ENCODE data around the gene OR52N2. TPM values are rescaled to one million over a fixed set of nuclear protein-coding genes. Genes with fewer than 3 reads are reported as not detected.

The OR52N2 gene
- total RNA-seq, 1 experiment from 2014 or later, result not detected

DNA sequence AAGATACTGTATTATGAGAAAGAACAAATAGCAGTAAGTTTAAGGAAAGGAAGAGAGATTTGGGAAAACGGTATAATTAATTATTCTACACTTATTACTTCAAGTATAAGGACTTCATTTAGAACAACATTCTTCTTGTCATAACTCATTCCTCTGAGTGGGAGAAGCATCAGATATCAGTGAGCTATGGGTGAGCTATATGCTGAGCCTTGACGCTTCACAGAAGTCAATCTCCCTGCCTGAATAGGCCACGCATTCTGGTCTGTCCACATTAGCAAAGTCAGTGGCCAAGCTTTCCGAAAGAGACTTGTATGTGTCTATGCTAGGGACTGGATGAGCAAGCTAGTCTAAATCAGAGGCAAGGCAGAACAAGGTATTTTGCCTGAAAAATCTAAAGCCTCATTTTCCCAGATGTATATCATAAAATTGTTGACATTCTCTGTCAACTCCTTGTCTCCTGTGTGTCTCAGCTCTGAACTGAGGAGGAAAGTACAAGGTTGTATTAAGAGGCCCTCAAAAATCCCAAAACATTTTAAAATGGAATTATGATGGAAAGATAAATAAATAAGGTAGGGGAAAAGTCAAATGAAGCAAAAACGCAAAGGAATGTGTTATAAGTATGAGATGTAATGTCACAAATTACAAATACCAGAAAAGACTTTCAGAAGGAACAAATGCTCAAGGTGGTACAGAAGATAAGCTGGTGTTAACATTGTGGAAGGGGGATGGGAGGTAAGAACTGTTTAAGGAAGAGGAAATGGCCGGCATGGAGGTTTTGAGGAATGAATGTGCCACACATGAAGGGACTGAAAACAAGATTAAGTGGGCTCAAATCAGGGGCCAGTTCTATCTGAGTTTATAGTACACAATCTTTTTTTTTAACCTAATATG is 1.4 kb downstream of the OR52N2 start:
- Mint-ChIP-seq H3K4me3 (ENCODE audit: low read depth, unreplicated experiment) (no peak overlapping the region), H3K27me3 (ENCODE audit: unreplicated experiment) (peaks cover 35% of the 10 kb centered on the region), H3K4me1 (ENCODE audit: low read depth, unreplicated experiment) (peaks cover 12% of the 10 kb centered on the region), H3K27ac (ENCODE audit: unreplicated experiment) (no peak overlapping the region), H3K36me3 (ENCODE audit: insufficient read depth, unreplicated experiment) (peaks cover 9% of the 10 kb centered on the region), H3K9me3 (ENCODE audit: low read depth, unreplicated experiment) (no peaks in the 10 kb centered on the region)
- no TSS peak for BruUV-seq (replicated peaks)
- no peak for DNase-seq
- TF ChIP-seq, protein P1, sequence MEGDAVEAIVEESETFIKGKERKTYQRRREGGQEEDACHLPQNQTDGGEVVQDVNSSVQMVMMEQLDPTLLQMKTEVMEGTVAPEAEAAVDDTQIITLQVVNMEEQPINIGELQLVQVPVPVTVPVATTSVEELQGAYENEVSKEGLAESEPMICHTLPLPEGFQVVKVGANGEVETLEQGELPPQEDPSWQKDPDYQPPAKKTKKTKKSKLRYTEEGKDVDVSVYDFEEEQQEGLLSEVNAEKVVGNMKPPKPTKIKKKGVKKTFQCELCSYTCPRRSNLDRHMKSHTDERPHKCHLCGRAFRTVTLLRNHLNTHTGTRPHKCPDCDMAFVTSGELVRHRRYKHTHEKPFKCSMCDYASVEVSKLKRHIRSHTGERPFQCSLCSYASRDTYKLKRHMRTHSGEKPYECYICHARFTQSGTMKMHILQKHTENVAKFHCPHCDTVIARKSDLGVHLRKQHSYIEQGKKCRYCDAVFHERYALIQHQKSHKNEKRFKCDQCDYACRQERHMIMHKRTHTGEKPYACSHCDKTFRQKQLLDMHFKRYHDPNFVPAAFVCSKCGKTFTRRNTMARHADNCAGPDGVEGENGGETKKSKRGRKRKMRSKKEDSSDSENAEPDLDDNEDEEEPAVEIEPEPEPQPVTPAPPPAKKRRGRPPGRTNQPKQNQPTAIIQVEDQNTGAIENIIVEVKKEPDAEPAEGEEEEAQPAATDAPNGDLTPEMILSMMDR (IDR thresholded peaks at IDR 0.05; ENCODE audit: unreplicated experiment), result no peak
- intact Hi-C loops (cut with micrococcal nuclease; ENCODE audit: unreplicated experiment), result loop anchor here (5.0 kb wide), 3 partner anchors 213 to 1183 kb away; partner anchors contain the start of genes OR51M1 and TRIM6
- CTCF ChIA-PET, result interaction anchor here (0.8 to 1.8 kb wide), 4 partner anchors 8 to 553 kb away, joined by 3 to 6 read pairs (median 6); no protein-coding TSS in a partner anchor

- H3K36me3 Mint-ChIP-seq (ENCODE audit: insufficient read depth, unreplicated experiment), result no peaks in the 10 kb centered on the region
- TF ChIP-seq, protein P1 (IDR thresholded peaks at IDR 0.05; ENCODE audit: unreplicated experiment), result no peak
- H3K9me3 Mint-ChIP-seq (ENCODE audit: low read depth, unreplicated experiment), result no peaks in the 10 kb centered on the region
- H3K27ac Mint-ChIP-seq (ENCODE audit: unreplicated experiment), result no peak overlapping the region
- H3K4me1 Mint-ChIP-seq (ENCODE audit: low read depth, unreplicated experiment), result no peaks in the 10 kb centered on the region
- no peak overlapping the region for H3K4me3 Mint-ChIP-seq (ENCODE audit: low read depth, unreplicated experiment)
- BruUV-seq (replicated peaks), result no TSS peak
- CTCF ChIA-PET, result no interaction called here
- intact Hi-C loops (cut with micrococcal nuclease; ENCODE audit: unreplicated experiment), result no loop called here
- DNase-seq, result no peak
- no peaks in the 10 kb centered on the region for H3K27me3 Mint-ChIP-seq (ENCODE audit: unreplicated experiment)
These were observed 6.8 kb downstream of the OR52N2 start for GRCh38 chr11:5815534-5815933.

GRCh38 chr11:5818245-5818886 is 9.6 kb downstream of the OR52N2 start:
- Mint-ChIP-seq H3K36me3 (ENCODE audit: insufficient read depth, unreplicated experiment) (no peaks in the 10 kb centered on the region), H3K4me3 (ENCODE audit: low read depth, unreplicated experiment) (no peak overlapping the region), H3K27ac (ENCODE audit: unreplicated experiment) (no peak overlapping the region), H3K4me1 (ENCODE audit: low read depth, unreplicated experiment) (no peaks in the 10 kb centered on the region), H3K27me3 (ENCODE audit: unreplicated experiment) (no peaks in the 10 kb centered on the region), H3K9me3 (ENCODE audit: low read depth, unreplicated experiment) (no peaks in the 10 kb centered on the region)
- DNase-seq, result no peak
- TF ChIP-seq, protein P1 (IDR thresholded peaks at IDR 0.05; ENCODE audit: unreplicated experiment), result no peak
- no TSS peak for BruUV-seq (replicated peaks)
- intact Hi-C loops (cut with micrococcal nuclease; ENCODE audit: unreplicated experiment), result no loop called here
- CTCF ChIA-PET, result interaction anchor here (1.4 kb wide), 1 partner anchor 9 kb away, joined by 6 read pairs; the partner anchor contains the start of gene OR52N2

DNA sequence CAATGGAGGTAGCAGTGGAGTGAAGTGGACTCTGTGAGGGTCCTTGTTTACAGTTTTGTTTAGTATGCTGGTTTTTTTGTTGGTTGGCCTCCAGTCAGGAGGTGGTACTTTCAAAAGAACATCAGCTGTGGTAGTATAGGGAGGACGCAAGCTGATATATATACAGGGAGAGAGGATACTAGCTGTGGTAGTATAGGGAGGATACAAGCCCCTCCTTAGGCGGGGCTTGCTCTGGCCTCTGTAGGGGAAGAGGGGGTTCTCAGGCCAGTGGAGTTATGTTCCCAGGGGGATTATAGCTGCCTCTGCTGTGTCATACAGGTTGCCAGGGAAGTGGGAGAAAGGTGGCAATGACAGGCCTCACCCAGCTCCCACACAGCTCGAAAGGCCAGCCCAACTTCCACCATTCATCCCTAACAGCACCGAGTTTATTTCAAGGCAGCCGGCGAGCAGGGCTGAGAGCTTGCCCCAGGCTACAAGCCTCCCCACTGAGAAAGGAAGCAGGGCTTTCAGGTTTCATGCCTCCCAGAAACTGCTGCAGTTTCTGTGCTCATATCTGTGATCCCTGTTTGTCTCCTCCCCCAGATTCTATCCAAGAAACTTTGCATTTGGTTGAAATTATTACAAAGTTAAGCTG is 22.6 kb downstream of the OR52N2 start:
- CTCF ChIA-PET, result no interaction called here
- intact Hi-C loops (cut with micrococcal nuclease; ENCODE audit: unreplicated experiment), result no loop called here
- Mint-ChIP-seq H3K4me3 (ENCODE audit: low read depth, unreplicated experiment) (no peak overlapping the region), H3K27ac (ENCODE audit: unreplicated experiment) (no peak overlapping the region), H3K36me3 (ENCODE audit: insufficient read depth, unreplicated experiment) (no peaks in the 10 kb centered on the region), H3K27me3 (ENCODE audit: unreplicated experiment) (no peaks in the 10 kb centered on the region), H3K9me3 (ENCODE audit: low read depth, unreplicated experiment) (no peaks in the 10 kb centered on the region), H3K4me1 (ENCODE audit: low read depth, unreplicated experiment) (no peaks in the 10 kb centered on the region)
- BruUV-seq (replicated peaks), result no TSS peak
- TF ChIP-seq, protein P1 (IDR thresholded peaks at IDR 0.05; ENCODE audit: unreplicated experiment), result no peak
- DNase-seq, result no peak

Data from Calu3 (cell line).